Smooth muscle cell (in vitro differentiated cells): Measurements from ENCODE around the gene BIRC5. TPM values are rescaled to one million over a fixed set of nuclear protein-coding genes. Genes with fewer than 3 reads are reported as not detected.

Source experiments
- DNase-seq: peaks from one replicate; lab custom pipeline; 2025; ENCODE audit not compliant: unreplicated experiment; lab: John Stamatoyannopoulos, UW
- H2AFZ ChIP-seq: fragments of 200-600 bp; sonication (generic); 2 replicates; pipeline ENCODE4 v1.6.0; 2016; ENCODE audit warnings: antibody characterized with exemption, low read depth, mild to moderate bottlenecking
- H3F3A ChIP-seq: fragments of 200-600 bp; sonication (generic); 2 replicates; pipeline ENCODE4 v1.6.0; 2017; ENCODE audit warnings: antibody characterized with exemption, low read depth
- H3K27ac ChIP-seq: fragments of 200-600 bp; sonication (generic); 2 replicates; pipeline ENCODE4 v1.5.1; 2016; ENCODE audit warnings: low read depth, mild to moderate bottlenecking
- H3K27me3 ChIP-seq: fragments of 200-600 bp; sonication (generic); 2 replicates; pipeline ENCODE4 v1.6.1; 2016; ENCODE audit warnings: low read depth, mild to moderate bottlenecking
- H3K36me3 ChIP-seq: fragments of 200-600 bp; sonication (generic); 2 replicates; pipeline ENCODE4 v1.5.1; 2016; ENCODE audit warnings: low read depth
- H3K4me1 ChIP-seq: fragments of 200-600 bp; sonication (generic); 2 replicates; pipeline ENCODE4 v1.5.1; 2016; ENCODE audit warnings: low read depth
- H3K4me2 ChIP-seq: fragments of 200-600 bp; sonication (generic); 2 replicates; pipeline ENCODE4 v1.6.0; 2016; ENCODE audit warnings: mild to moderate bottlenecking
- H3K4me3 ChIP-seq: fragments of 200-600 bp; sonication (generic); 2 replicates; pipeline ENCODE4 v1.5.1; 2016; ENCODE audit warnings: mild to moderate bottlenecking
- H3K79me2 ChIP-seq: fragments of 200-600 bp; sonication (generic); 2 replicates; pipeline ENCODE4 v1.6.0; 2016; ENCODE audit warnings: low read depth, mild to moderate bottlenecking
- H3K9ac ChIP-seq: fragments of 200-600 bp; sonication (generic); 2 replicates; pipeline ENCODE4 v1.6.0; 2016; ENCODE audit warnings: low read depth
- H3K9me3 ChIP-seq: fragments of 200-600 bp; sonication (generic); replicated peaks from 2 replicates; pipeline ENCODE4 v1.5.1; 2016; ENCODE audit warnings: low read depth
- H4K20me1 ChIP-seq: fragments of 200-600 bp; sonication (generic); 2 replicates; pipeline ENCODE4 v1.6.0; 2016; ENCODE audit warnings: low read depth
- WGBS: methylation state at CpG from one replicate; pipeline ENCODE4 v1.1.7; 2016; ENCODE audit warnings: low lambda C conversion rate; 5-methylcytosine and 5-hydroxymethylcytosine counted together
- polyA plus RNA-seq: library from polyadenylated mRNA; unstranded; fragments of >200 nt; fragmentation: Nextera tagmentation; extraction: Ambion mirVana; gene quantifications from 2 replicates; pipeline ENCODE4 v1.2.1, GENCODE V29; 2016
- total RNA-seq: library from RNA; depleted of rRNA; stranded (reverse); fragments of >200 nt; gene quantifications from 2 replicates; pipeline ENCODE4 v1.2.3, GENCODE V29; 2014
- TF ChIP-seq, protein P1 (sequence below): fragments of 200-600 bp; sonication (generic); IDR thresholded peaks from 2 replicates; pipeline ENCODE4 v1.5.1; 2017; ENCODE audit warnings: borderline replicate concordance, mild to moderate bottlenecking, antibody characterized with exemption; ENCODE audit not compliant: insufficient read depth, poor library complexity, severe bottlenecking

Gene BIRC5
- total and polyA plus RNA-seq, 2 experiments from 2014 or later = 7.7 to 15.6 TPM

DNA sequence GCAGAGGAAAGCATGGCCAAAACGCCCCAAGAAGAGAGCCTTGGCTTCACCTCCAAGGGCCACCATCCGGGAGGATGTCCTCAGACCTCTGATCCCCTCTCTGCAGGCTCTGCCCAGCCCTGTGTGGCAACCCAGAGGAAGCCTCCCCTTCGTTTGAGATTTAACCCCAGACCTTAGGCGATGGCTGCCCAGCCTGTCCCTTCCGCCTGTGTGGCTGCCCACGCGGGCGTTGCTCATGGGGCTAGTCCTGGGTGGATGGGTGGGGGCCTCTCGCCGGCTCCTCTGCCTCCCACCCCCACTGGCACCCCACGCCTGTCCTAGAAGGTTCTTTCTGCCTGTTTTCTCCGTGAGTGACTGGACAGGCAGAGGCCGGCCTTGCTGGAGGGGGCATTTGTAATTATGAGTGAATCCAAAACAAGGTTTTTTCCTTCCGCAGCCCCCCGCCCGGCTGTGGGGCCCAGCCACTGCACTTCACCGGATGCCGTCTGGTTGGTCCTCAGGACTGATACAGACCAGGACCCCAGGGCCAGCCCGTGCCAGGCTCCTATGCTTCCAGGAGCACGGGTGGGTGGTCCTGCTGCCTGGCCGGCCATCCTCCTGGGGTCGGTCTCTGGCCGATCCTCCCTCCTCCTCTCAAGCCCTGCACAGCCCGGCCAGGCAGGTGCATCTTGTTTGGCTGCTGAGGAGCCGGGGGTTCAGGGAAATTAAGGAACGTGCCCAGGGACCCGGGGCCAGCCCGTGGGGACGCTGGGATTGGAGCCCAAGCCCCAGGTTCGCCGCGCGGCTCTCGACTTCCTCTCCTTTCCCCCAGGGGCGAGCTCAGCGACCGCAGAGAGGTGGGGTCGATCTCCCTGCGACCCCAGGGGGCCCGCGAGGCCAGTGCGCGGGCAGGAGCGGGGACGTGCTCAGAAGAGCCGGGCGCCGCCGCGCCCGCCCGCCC is 17.2 kb downstream of the BIRC5 start, which contains the start of gene TMEM235:
TMEM235 (plus strand) TSS at position 636 of the 940 bp plus-strand sequence. CDS start 393 bp downstream, outside the sequence.
- H3K4me2 ChIP-seq = peak within 1 kb of the TSS; percentile 68

DNA sequence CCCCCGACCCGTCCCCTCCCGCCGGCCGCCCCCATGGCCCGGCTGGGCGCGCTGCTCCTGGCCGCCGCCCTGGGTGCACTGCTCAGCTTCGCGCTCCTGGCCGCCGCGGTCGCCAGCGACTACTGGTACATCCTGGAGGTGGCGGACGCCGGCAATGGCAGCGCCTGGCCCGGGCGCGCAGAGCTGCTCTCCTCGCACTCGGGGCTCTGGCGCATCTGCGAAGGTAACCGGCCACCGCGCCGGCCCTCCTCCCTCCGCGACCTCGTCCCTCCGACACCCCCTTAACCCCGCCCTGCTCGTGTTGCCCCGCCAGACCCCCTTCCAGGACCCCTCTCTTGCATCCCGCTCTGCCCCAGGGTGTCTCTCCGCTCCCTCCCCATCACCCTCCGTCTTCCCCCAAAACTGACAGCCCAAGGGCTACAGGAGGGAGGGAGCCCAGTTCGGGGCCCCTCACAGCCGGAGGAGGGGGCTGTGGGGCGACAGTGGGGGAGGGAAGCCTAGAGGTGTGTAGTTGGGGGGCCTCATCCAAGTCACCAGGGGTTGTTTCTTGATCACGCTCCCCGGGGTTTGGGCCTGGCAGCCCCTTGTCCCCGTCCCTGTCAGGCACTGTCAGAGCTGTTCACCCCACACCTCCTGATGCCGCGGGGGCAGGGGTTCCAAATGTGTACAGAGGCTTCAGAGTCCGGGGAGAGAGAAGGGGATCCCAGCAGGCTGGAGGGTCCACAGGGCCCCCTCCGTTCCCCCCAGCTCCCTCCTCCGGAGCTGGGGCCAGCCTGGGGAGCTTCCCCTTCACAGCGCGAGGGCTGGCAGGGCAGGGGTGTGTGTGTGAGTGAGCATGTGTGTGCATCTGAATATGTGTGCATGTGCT is 18.2 kb downstream of the BIRC5 start:
- H2AFZ ChIP-seq = no peak overlapping the region
- H3K9ac ChIP-seq = no peak overlapping the region

More for the DNA sequence above, 17.2 kb downstream of the BIRC5 start, which contains the start of gene TMEM235:
- WGBS = 48% methylated on average over 35 of the region's 52 CpGs
- Histone ChIP-seq H3K79me2 (no peaks in the 10 kb centered on the region), H3K36me3 (no peaks in the 10 kb centered on the region), H3K4me1 (no peaks in the 10 kb centered on the region), H3K9ac (no peak within 1 kb of the TSS), H3K27me3 (peaks cover 39% of the 10 kb centered on the region), H3F3A (no peaks in the 10 kb centered on the region), H3K27ac (no peak within 1 kb of the TSS), H2AFZ (no peak within 1 kb of the TSS), H4K20me1 (no peaks in the 10 kb centered on the region), H3K9me3 (no peaks in the 10 kb centered on the region), H3K4me3 (no peak within 1 kb of the TSS)
- DNase-seq = no peak
- TF ChIP-seq, protein P1, sequence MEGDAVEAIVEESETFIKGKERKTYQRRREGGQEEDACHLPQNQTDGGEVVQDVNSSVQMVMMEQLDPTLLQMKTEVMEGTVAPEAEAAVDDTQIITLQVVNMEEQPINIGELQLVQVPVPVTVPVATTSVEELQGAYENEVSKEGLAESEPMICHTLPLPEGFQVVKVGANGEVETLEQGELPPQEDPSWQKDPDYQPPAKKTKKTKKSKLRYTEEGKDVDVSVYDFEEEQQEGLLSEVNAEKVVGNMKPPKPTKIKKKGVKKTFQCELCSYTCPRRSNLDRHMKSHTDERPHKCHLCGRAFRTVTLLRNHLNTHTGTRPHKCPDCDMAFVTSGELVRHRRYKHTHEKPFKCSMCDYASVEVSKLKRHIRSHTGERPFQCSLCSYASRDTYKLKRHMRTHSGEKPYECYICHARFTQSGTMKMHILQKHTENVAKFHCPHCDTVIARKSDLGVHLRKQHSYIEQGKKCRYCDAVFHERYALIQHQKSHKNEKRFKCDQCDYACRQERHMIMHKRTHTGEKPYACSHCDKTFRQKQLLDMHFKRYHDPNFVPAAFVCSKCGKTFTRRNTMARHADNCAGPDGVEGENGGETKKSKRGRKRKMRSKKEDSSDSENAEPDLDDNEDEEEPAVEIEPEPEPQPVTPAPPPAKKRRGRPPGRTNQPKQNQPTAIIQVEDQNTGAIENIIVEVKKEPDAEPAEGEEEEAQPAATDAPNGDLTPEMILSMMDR = no peak

DNA sequence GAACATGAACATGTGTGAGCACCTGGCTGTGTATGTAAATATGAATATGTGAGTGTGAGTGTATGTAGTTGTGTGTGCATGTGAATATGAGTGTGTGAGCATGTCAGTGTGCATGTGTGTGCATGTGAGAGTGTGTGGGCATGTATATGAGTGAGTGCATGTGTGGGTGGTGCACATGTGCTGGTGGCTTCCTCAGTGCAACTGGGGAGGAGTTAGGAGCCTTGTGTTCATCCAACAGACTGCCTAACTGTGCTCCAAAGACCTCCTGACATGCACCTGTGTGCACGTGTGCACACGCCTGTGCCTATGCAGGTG is 18.8 kb downstream of the BIRC5 start:
- TF ChIP-seq, protein P1 = no peak
- H3K9ac ChIP-seq = no peak overlapping the region
- no peaks in the 10 kb centered on the region for H3K79me2 ChIP-seq
- WGBS = 93% methylated on average over 2 of the region's 2 CpGs
- H3K4me1 ChIP-seq = no peaks in the 10 kb centered on the region
- no peak overlapping the region for H3K4me2 ChIP-seq
- no peaks in the 10 kb centered on the region for H3F3A ChIP-seq
- no peak overlapping the region for H3K27ac ChIP-seq
- no peaks in the 10 kb centered on the region for H4K20me1 ChIP-seq
- peaks cover 39% of the 10 kb centered on the region for H3K27me3 ChIP-seq
- no peaks in the 10 kb centered on the region for H3K36me3 ChIP-seq
- H2AFZ ChIP-seq = no peak overlapping the region
- no peak overlapping the region for H3K4me3 ChIP-seq
- no peak for DNase-seq
- H3K9me3 ChIP-seq = no peaks in the 10 kb centered on the region

More for the DNA sequence above, 18.2 kb downstream of the BIRC5 start:
- H3K36me3 ChIP-seq = no peaks in the 10 kb centered on the region
- TF ChIP-seq, protein P1 = no peak
- no peak overlapping the region for H3K27ac ChIP-seq
- H3K4me3 ChIP-seq = no peak overlapping the region
- DNase-seq = no peak
- no peaks in the 10 kb centered on the region for H3F3A ChIP-seq
- peaks cover 39% of the 10 kb centered on the region for H3K27me3 ChIP-seq
- H3K79me2 ChIP-seq = no peaks in the 10 kb centered on the region
- no peaks in the 10 kb centered on the region for H3K9me3 ChIP-seq
- H4K20me1 ChIP-seq = no peaks in the 10 kb centered on the region
- peak overlapping the region; percentile 68 for H3K4me2 ChIP-seq
- H3K4me1 ChIP-seq = no peaks in the 10 kb centered on the region
- 22% methylated on average over 39 of the region's 55 CpGs for WGBS
